ENCODE measurements around the gene NGDN.

- TF ChIP-seq CTCF (IDR thresholded peaks at IDR 0.05) (no peak), EZH2 (IDR thresholded peaks at IDR 0.05) (no peak), EZH2phosphoT487 (IDR thresholded peaks at IDR 0.05) (no peak)
These were observed 30.2 kb upstream of the NGDN start for GRCh38 chr14:23439107-23439835.

Measured in neural progenitor cell (in vitro differentiated cells).